HG03066 (cell line): ENCODE data around the gene HAS3.
"Not testable (repeated sequence)": the region's sequence is repeated elsewhere in the genome, so short reads cannot be mapped to it uniquely, and the experiment has no call there.

Experiments
- ATAC-seq: cut with Tn5 transposase; IDR thresholded peaks from one replicate; pipeline ENCODE4 v1.9.1; 2021; ENCODE audit warnings: low read depth; ENCODE audit not compliant: unreplicated experiment

Gene HAS3, protein sequence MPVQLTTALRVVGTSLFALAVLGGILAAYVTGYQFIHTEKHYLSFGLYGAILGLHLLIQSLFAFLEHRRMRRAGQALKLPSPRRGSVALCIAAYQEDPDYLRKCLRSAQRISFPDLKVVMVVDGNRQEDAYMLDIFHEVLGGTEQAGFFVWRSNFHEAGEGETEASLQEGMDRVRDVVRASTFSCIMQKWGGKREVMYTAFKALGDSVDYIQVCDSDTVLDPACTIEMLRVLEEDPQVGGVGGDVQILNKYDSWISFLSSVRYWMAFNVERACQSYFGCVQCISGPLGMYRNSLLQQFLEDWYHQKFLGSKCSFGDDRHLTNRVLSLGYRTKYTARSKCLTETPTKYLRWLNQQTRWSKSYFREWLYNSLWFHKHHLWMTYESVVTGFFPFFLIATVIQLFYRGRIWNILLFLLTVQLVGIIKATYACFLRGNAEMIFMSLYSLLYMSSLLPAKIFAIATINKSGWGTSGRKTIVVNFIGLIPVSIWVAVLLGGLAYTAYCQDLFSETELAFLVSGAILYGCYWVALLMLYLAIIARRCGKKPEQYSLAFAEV

GRCh38 chr16:69105501-69106361 is at the start of gene HAS3:
TSS of gene HAS3 (plus strand) at chr16:69105653. CDS start at chr16:69109396, 3,743 bp downstream.
- ATAC-seq, result no peak

DNA sequence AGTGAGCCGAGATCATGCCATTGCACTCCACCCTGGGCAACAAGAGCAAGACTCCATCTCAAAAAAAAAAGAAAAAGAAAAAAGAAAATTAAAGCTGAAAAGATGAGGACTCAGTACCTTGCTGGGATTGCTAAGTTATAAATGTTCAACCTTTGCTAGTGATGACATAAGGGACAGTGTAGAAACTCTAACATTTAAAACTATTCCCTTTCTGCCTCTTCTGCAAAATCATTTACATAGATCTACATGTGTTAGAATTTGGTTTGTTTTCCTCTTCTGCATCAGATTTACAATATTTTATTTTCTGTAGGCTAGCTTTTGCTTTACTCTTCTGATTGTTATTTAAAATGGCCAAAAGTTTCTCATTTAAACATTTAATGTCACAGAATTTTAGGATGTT is 49.5 kb upstream of the HAS3 start:
- no peak for ATAC-seq

DNA sequence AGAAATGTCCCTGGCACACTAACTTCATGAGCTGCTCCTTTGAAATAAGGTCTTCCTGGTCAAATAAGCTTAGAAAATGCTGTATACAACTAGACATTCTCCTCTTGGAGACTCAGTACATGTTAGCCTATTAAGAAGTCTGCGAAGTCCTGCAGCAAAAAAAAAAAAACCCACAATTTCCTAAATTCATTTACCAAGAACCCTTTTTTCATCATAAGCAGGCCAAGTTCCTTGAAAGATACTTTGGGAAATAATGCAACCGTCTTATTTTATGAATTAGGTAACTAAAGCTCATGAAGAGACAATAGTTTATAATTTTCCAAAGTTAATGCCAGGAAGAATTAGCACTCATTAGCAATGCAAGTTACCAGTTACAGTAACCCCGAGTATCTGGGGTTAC is 49.0 kb upstream of the HAS3 start:
- ATAC-seq, result no peak

GRCh38 chr16:69057400-69058378 is 47.8 kb upstream of the HAS3 start:
- ATAC-seq, result no peak

GRCh38 chr16:69063491-69063890 is 42.0 kb upstream of the HAS3 start:
- ATAC-seq, result not testable (repeated sequence)

- ATAC-seq, result no peak
Measured at GRCh38 chr16:69064124-69064763, 41.2 kb upstream of the HAS3 start.

GRCh38 chr16:69064764-69065313 is 40.6 kb upstream of the HAS3 start:
- ATAC-seq, result no peak

GRCh38 chr16:69069504-69069903 is 35.9 kb upstream of the HAS3 start:
- no peak for ATAC-seq

- no peak for ATAC-seq
Measured at GRCh38 chr16:69071036-69071435, 34.4 kb upstream of the HAS3 start.

DNA sequence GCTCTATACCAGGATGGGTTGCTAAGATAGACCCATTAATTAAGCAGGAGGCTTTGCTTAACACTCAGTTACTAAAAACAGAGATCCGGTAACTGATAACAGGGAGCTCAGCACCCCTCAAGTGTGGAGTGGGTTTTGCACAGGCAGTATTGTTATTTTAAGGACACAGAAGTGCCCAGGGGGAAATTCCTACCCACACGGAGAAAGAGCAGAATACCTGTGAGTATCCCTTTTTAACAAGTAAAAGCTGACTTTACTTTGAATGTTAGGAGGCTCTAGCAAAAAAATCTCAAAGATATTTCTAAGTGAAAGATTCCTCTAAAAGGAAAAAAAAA is 32.8 kb upstream of the HAS3 start:
- no peak for ATAC-seq

DNA sequence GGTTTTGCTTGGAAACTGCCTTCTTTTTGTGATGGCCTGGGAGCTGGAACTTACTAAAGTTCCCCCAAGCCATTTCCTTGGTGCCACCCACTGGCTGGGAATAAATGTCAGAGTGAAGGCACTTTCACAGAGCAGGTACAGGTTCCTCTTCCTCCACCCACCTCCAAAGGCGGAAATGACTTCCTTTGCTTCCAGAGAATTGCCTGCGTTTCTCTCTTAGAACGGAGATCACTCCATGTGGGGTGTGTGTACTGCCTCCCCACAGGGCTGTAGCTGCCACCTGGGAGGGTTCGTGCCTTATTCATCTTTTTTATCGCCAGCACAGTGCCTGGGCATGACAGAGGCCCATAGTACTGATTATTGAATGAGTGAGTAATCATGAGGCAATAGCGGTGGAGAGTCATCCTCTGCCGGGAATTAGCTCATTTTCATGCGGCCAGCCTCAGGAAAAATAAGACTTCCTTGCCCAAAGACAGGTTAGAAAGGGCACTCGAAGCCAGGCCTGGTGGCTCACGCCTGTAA is 32.2 kb upstream of the HAS3 start:
- ATAC-seq, result no peak

DNA sequence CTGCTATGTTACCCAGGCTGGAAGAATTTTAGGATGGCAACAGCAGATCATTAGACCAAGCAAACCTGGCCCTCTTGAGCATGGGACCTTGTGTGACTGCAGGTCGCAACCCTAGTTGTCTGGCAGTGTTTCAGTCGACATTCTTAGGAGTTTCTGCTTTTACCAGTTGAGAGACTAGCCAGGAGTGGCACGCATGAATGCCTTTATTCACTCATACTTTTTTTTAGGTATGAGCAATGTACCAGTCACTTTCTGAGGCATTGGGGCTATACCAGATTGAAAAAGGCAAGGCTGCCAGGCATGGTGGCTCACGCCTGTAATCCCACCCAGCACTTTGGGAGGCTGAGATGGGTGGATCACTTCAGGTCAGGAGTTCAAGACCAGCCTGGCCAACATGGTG is 28.2 kb upstream of the HAS3 start:
- ATAC-seq, result no peak

GRCh38 chr16:69078073-69078472 is 27.4 kb upstream of the HAS3 start:
- no peak for ATAC-seq

- no peak for ATAC-seq
Measured at GRCh38 chr16:69079697-69080096, 25.8 kb upstream of the HAS3 start.

- ATAC-seq, result no peak
Measured at GRCh38 chr16:69083306-69083941, 22.0 kb upstream of the HAS3 start.

- no peak for ATAC-seq
Measured at GRCh38 chr16:69084289-69084688, 21.2 kb upstream of the HAS3 start.

GRCh38 chr16:69085032-69085695 is 20.3 kb upstream of the HAS3 start:
- no peak for ATAC-seq

DNA sequence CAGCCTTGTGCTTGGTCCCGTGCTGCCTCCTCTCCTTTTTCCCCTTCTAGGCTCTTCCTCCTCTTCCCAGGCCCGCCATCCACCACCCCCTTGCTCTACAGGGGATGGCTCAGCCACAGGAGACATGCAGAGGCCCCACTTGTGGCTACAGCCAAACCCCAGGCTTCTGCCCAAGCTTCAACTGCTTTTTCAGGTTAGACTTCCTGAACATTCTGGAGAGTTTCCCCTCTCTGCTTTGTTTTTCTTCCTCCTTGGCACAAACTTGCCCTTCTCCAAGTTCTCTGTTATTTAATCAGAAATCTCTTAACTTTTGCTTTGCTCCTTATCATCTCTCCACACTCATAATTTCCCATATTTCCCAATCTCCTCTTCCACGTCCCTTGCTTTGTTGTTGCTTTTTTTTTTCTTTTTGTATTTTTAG is 18.3 kb upstream of the HAS3 start:
- ATAC-seq, result no peak
